ENCODE results near the gene CTCFL. TPM values are rescaled to one million over a fixed set of nuclear protein-coding genes. Genes with fewer than 3 reads are reported as not detected.

The CTCFL gene
- total and polyA plus RNA-seq, 2 of the 13 experiments (the other 11 are each of a cell fraction or from before 2014, with no cell fraction given), result 0.04 TPM; not detected in 1

- intact Hi-C loops (cut with micrococcal nuclease; ENCODE audit: unreplicated experiment), result no loop called here
These were observed 56.2 kb downstream of the CTCFL start for GRCh38 chr20:57468523-57469417.

GRCh38 chr20:57467742-57468141, 57.2 kb downstream of the CTCFL start:
- ChIA-PET POLR2A (no interaction called here), CTCF (ENCODE audit: low intra/inter-chr PET ratio, low total read pairs) (no interaction called here)
- intact Hi-C loops (cut with micrococcal nuclease; ENCODE audit: unreplicated experiment) (no loop called here), in situ Hi-C loops (cut with HindIII; ENCODE audit: extremely low pct_ligation_motif_present, low pct_unique_long_range_greater_than_20kb) (no loop called here)
- FAIRE-seq, result no peak
- TF ChIP-seq KLF16 (CRISPR knock-in tag; IDR thresholded peaks at IDR 0.05) (no peak), SMC3 (IDR thresholded peaks at IDR 0.05; ENCODE audit: low read length) (no peak), SP1 (IDR thresholded peaks at IDR 0.05) (no peak), SP1 (CRISPR knock-in tag; IDR thresholded peaks at IDR 0.05) (no peak), RFXANK (CRISPR knock-in tag; IDR thresholded peaks at IDR 0.05) (no peak), SRSF4 (IDR thresholded peaks at IDR 0.05; ENCODE audit: low read depth, low read length, poor library complexity, severe bottlenecking) (no peak), NFYC (CRISPR knock-in tag; IDR thresholded peaks at IDR 0.05) (no peak)
- H3K9ac ChIP-seq (ENCODE audit: insufficient read depth, low read depth, low read length), result no peak overlapping the region
- WGBS (ENCODE audit: low lambda C conversion rate), result 20% methylated on average over 5 of the region's 6 CpGs
- H3K27me3 ChIP-seq (ENCODE audit: control insufficient read depth in 1 of 2, insufficient read depth in 2 of 2, low read length in 2 of 2), result peaks cover 3 to 53% of the 10 kb centered on the region in 2 experiments; a peak in 4 of 5 replicates
- H3K4me2 ChIP-seq (ENCODE audit: low read depth, low read length), result no peak overlapping the region
- no peaks in the 10 kb centered on the region for H3K79me2 ChIP-seq (ENCODE audit: insufficient read depth, low read length)
- H4K20me1 ChIP-seq (ENCODE audit: insufficient read depth, low read length), result no peaks in the 10 kb centered on the region
- no peak overlapping the region for H2AFZ ChIP-seq (ENCODE audit: low read length)
- DNase-seq (ENCODE audit: low spot score), result no peak
- H3K4me3 ChIP-seq (replicated peaks in 1 of 3; ENCODE audit: insufficient read depth in 1 of 3, low read depth in 2 of 3, low read length in 3 of 3), result no peak overlapping the region
- no peaks in the 10 kb centered on the region for H3K9me3 ChIP-seq (ENCODE audit: low read length)
- H3K27ac ChIP-seq (ENCODE audit: extremely low read length, insufficient read depth, low read length), result no peak overlapping the region
- no peak for ATAC-seq
- no peaks in the 10 kb centered on the region for H3K36me3 ChIP-seq (replicated peaks in 1 of 2; ENCODE audit: control insufficient read depth in 1 of 2, insufficient read depth in 2 of 2, low read length in 2 of 2)
- no TSS peak for BruUV-seq (replicated peaks)
- peaks cover 7% of the 10 kb centered on the region for H3K4me1 ChIP-seq (ENCODE audit: insufficient read depth, low read length)

More at GRCh38 chr20:57468523-57469417, 56.2 kb downstream of the CTCFL start:
- Histone ChIP-seq H3K79me2 (ENCODE audit: insufficient read depth, low read length) (no peaks in the 10 kb centered on the region), H3K27me3 (ENCODE audit: control insufficient read depth in 1 of 2, insufficient read depth in 2 of 2, low read length in 2 of 2) (peaks cover 3 to 56% of the 10 kb centered on the region in 2 experiments; a peak in 4 of 5 replicates), H3K4me1 (ENCODE audit: insufficient read depth, low read length) (peaks cover 7% of the 10 kb centered on the region), H2AFZ (ENCODE audit: low read length) (no peak overlapping the region), H3K4me3 (replicated peaks in 1 of 3; ENCODE audit: insufficient read depth in 1 of 3, low read depth in 2 of 3, low read length in 3 of 3) (no peak overlapping the region), H3K27ac (ENCODE audit: extremely low read length, insufficient read depth, low read length) (no peak overlapping the region), H3K9ac (ENCODE audit: insufficient read depth, low read depth, low read length) (no peak overlapping the region), H3K9me3 (ENCODE audit: low read length) (no peaks in the 10 kb centered on the region), H3K36me3 (replicated peaks in 1 of 2; ENCODE audit: control insufficient read depth in 1 of 2, insufficient read depth in 2 of 2, low read length in 2 of 2) (no peaks in the 10 kb centered on the region), H3K4me2 (ENCODE audit: low read depth, low read length) (no peak overlapping the region), H4K20me1 (ENCODE audit: insufficient read depth, low read length) (no peaks in the 10 kb centered on the region)
- ChIA-PET CTCF (ENCODE audit: low intra/inter-chr PET ratio, low total read pairs) (no interaction called here), POLR2A (no interaction called here)
- TF ChIP-seq E2F5 (CRISPR knock-in tag; conservative IDR thresholded peaks at IDR 0.05), result no peak
- TF ChIP-seq CEBPB (IDR thresholded peaks at IDR 0.05; ENCODE audit: borderline replicate concordance, low read depth, low read length), result peak; percentile 38; the same call in 1 of the 2 replicates
- no TSS peak for BruUV-seq (replicated peaks)
- in situ Hi-C loops (cut with HindIII; ENCODE audit: extremely low pct_ligation_motif_present, low pct_unique_long_range_greater_than_20kb), result no loop called here
- 52% methylated on average over 18 of the region's 18 CpGs for WGBS (ENCODE audit: low lambda C conversion rate)
- no peak for FAIRE-seq
- ATAC-seq, result no peak
- DNase-seq (ENCODE audit: low spot score), result no peak
